ENCODE data around the gene HSD17B11. TPM values are rescaled to one million over a fixed set of nuclear protein-coding genes. Genes with fewer than 3 reads are reported as not detected.
A peak's percentile ranks its signal among the peaks of the same experiment; 100 is the strongest.
"Not testable (repeated sequence)": the region's sequence is repeated elsewhere in the genome, so short reads cannot be mapped to it uniquely, and the experiment has no call there.

HSD17B11 gene
- total RNA-seq, 1 experiment from 2014 or later: 47.4 TPM

DNA sequence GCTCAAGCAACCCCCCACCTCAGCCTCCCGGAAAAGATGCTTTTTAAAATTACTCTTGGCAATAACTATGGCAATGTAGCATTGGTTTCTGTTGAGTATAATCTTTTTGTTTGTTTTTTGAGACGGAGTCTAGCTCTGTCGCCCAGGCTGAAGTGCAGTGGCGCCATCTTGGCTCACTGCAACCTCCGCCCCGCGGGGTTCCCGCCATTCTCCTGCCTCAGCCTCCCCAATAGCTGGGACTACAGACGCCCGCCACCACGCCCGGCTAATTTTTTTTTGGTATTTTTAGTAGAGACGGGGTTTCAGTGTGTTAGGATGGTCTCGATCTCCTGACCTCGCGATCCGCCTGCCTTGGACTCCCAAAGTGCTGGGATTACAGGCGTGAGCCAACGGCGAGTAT is 933 bp downstream of the HSD17B11 start:
- POLR2A ChIA-PET: interaction anchor here (1.0 to 2.0 kb wide), 4 partner anchors 8 to 30 kb away, joined by 3 to 12 read pairs (median 7); no protein-coding TSS in a partner anchor
- Histone ChIP-seq H3K4me2 (ENCODE audit: low read length) (peak overlapping the region; percentile 68), H3K4me1 (ENCODE audit: control insufficient read depth in 1 of 2, insufficient read depth in 2 of 2, low read length in 2 of 2) (peaks cover 0 to 11% of the 10 kb centered on the region in 2 experiments; a peak in 1 of 4 replicates), H3K4me3 (replicated peaks in 1 of 2; ENCODE audit: low read depth in 1 of 2, low read length in 2 of 2) (peak overlapping the region; percentile 76 to 90), H3K27ac (ENCODE audit: low read depth, low read length) (peak overlapping the region; percentile 70), H2AFZ (ENCODE audit: low read depth, low read length, poor library complexity, severe bottlenecking) (peak overlapping the region; percentile 48), H3K9ac (ENCODE audit: low read length) (peak overlapping the region; percentile 81), H3K79me2 (ENCODE audit: insufficient read depth, low read length) (peaks cover 58% of the 10 kb centered on the region)
- H4K20me1 ChIP-seq (ENCODE audit: insufficient read depth); H3K9me3 ChIP-seq (ENCODE audit: control insufficient read depth in 1 of 2, insufficient read depth in 1 of 2, low read depth in 1 of 2, low read length in 2 of 2); H3K27me3 ChIP-seq (ENCODE audit: insufficient read depth, low read length); H3K9me2 ChIP-seq (ENCODE audit: insufficient read depth); BruUV-seq (replicated peaks); H3K36me3 ChIP-seq (ENCODE audit: control insufficient read depth in 1 of 2, insufficient read depth in 2 of 2, low read length in 2 of 2); RAD21 ChIA-PET (ENCODE audit: low non-redundant PET in 1 of 2, low total read pairs in 2 of 2, uncharacterized antibody in 2 of 2, unreplicated experiment in 2 of 2); DNase-seq (ENCODE audit: low read depth, low spot score): not testable (repeated sequence)
- CTCF ChIA-PET: interaction anchor here (1.6 kb wide), 1 partner anchor 8 kb away, joined by 6 read pairs; no protein-coding TSS in a partner anchor
- TF ChIP-seq YY1 (IDR thresholded peaks at IDR 0.05; ENCODE audit: extremely low read depth, insufficient replicate concordance, low read depth, low read length) (peak; percentile 67), SIN3A (IDR thresholded peaks at IDR 0.05; ENCODE audit: low read depth) (peak; percentile 9; the same call in 1 of the 2 replicates)
- intact Hi-C loops (cut with micrococcal nuclease): loop anchor here (2.0 kb wide), 1 partner anchor 33 kb away; the partner anchor contains the start of gene NUDT9
- ATAC-seq: peak; percentile 32; the same call in 1 of the 2 replicates

DNA sequence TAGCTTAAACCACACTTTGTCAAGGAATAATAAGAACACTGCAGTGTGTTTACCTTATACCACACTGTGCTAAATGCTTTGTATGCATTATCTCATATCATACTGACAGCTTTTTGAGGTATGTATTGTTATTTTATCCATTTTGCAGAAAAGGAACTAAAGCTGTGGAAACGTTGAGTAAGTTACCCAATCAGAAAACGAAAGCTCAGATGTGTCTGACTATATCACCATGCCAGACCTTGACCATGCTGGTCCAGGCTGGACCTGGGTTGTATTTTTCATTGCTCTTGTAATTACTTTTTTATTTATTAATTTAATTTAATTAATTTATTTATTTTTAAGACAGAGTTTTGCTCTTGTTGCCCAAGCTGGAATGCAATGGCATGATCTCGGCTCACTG is 2.1 kb downstream of the HSD17B11 start:
- no peak overlapping the region for H3K9ac ChIP-seq (ENCODE audit: low read length)
- ChIA-PET POLR2A (no interaction called here), RAD21 (ENCODE audit: low non-redundant PET in 1 of 2, low total read pairs in 2 of 2, uncharacterized antibody in 2 of 2, unreplicated experiment in 2 of 2) (no interaction called here), CTCF (no interaction called here)
- no peak overlapping the region for H2AFZ ChIP-seq (ENCODE audit: low read depth, low read length, poor library complexity, severe bottlenecking)
- H3K4me2 ChIP-seq (ENCODE audit: low read length): 0 out of 2 replicates have a peak overlapping the region, but pooled peaks have one; percentile 4
- TF ChIP-seq ELF1 (IDR thresholded peaks at IDR 0.05; ENCODE audit: borderline replicate concordance, low read depth) (no peak), POLR2A (IDR thresholded peaks at IDR 0.05; ENCODE audit: borderline replicate concordance, extremely low read depth, insufficient read depth, insufficient read length) (no peak), TCF7L2 (IDR thresholded peaks at IDR 0.05; ENCODE audit: borderline replicate concordance, extremely low read depth, insufficient read depth, insufficient read length) (no peak)
- TF ChIP-seq, protein P1, sequence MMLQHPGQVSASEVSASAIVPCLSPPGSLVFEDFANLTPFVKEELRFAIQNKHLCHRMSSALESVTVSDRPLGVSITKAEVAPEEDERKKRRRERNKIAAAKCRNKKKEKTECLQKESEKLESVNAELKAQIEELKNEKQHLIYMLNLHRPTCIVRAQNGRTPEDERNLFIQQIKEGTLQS (IDR thresholded peaks at IDR 0.05): no peak
- TF ChIP-seq, protein P2, sequence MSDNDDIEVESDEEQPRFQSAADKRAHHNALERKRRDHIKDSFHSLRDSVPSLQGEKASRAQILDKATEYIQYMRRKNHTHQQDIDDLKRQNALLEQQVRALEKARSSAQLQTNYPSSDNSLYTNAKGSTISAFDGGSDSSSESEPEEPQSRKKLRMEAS (IDR thresholded peaks at IDR 0.05): no peak
- H3K9me2 ChIP-seq (ENCODE audit: insufficient read depth): no peaks in the 10 kb centered on the region
- H3K9me3 ChIP-seq (ENCODE audit: control insufficient read depth in 1 of 2, insufficient read depth in 1 of 2, low read depth in 1 of 2, low read length in 2 of 2): no peaks in the 10 kb centered on the region
- no peaks in the 10 kb centered on the region for H3K27me3 ChIP-seq (ENCODE audit: insufficient read depth, low read length)
- no peak for DNase-seq (ENCODE audit: low read depth, low spot score)
- peaks cover 65% of the 10 kb centered on the region for H3K79me2 ChIP-seq (ENCODE audit: insufficient read depth, low read length)
- ATAC-seq: no peak
- no peak overlapping the region for H3K27ac ChIP-seq (ENCODE audit: low read depth, low read length)
- H3K4me3 ChIP-seq (replicated peaks in 1 of 2; ENCODE audit: low read depth in 1 of 2, low read length in 2 of 2): no peak overlapping the region
- no TSS peak for BruUV-seq (replicated peaks)
- H3K36me3 ChIP-seq (ENCODE audit: control insufficient read depth in 1 of 2, insufficient read depth in 2 of 2, low read length in 2 of 2): no peaks in the 10 kb centered on the region
- peaks cover 0 to 11% of the 10 kb centered on the region in 2 experiments; a peak in 1 of 4 replicates for H3K4me1 ChIP-seq (ENCODE audit: control insufficient read depth in 1 of 2, insufficient read depth in 2 of 2, low read length in 2 of 2)
- intact Hi-C loops (cut with micrococcal nuclease): no loop called here
- H4K20me1 ChIP-seq (ENCODE audit: insufficient read depth): no peaks in the 10 kb centered on the region
